HCT116 (cell line): ENCODE measurements around the gene PRKX. TPM values are rescaled to one million over a fixed set of nuclear protein-coding genes. Genes with fewer than 3 reads are reported as not detected.
"Not testable (repeated sequence)": the region's sequence is repeated elsewhere in the genome, so short reads cannot be mapped to it uniquely, and the experiment has no call there.

Source experiments
- ATAC-seq: fragments of 200-7000 bp; cut with Tn5 transposase; 2 replicates; pipeline ENCODE4 v1.9.1; 2020; ENCODE audit warnings: mild to moderate bottlenecking, moderate library complexity
- BruUV-seq: library from RNA; stranded (reverse); fragments of 400-500 nt; replicated peaks from 2 replicates; lab custom pipeline; 2021; lab: Mats Ljungman, UMichigan
- CTCF ChIA-PET: fragments of 300-600 bp; sonication (Branson Sonifier 250); formaldehyde crosslinking; loops from one replicate; lab custom pipeline; 2021; ENCODE audit warnings: antibody characterized with exemption; lab: Charles Lee
- POLR2A ChIA-PET: fragments of 300-600, 350-600 bp; sonication (Branson Sonifier 250); formaldehyde crosslinking; loops from one replicate; lab custom pipeline; 2021; ENCODE audit warnings: antibody characterized with exemption; lab: Charles Lee
- RAD21 ChIA-PET, 2 experiments: fragments of 300-600 bp; sonication (Branson Sonifier 250); formaldehyde crosslinking; loops; one replicate each; lab custom pipeline; 2023; ENCODE audit warnings: low total read pairs in 2 of 2; ENCODE audit not compliant: uncharacterized antibody in 2 of 2, unreplicated experiment in 2 of 2, low non-redundant PET in 1 of 2; lab: Charles Lee
- DNase-seq: peaks from one replicate; pipeline ENCODE4 v3.0.0-alpha.2; 2010; ENCODE audit warnings: low read depth, low spot score
- H2AFZ ChIP-seq: fragments of 200-600 bp; shearing (Covaris generic), sonication (generic); 2 replicates; pipeline ENCODE4 v1.6.1; 2017; ENCODE audit warnings: low read depth, mixed run types, mixed read lengths, antibody characterized with exemption, low read length; ENCODE audit not compliant: poor library complexity, severe bottlenecking
- H3K27ac ChIP-seq: 2 replicates; pipeline ENCODE4 v1.5.1; 2012; ENCODE audit warnings: low read depth, low read length
- H3K27me3 ChIP-seq: fragments of 200-600 bp; sonication (generic); 2 replicates; pipeline ENCODE4 v1.6.1; 2016; ENCODE audit warnings: mixed run types, low read length, mixed read lengths; ENCODE audit not compliant: insufficient read depth
- H3K36me3 ChIP-seq, 2 experiments: fragments of 200-500 bp in 1 of 2; fragments of 200-600 bp in 1 of 2; sonication (Bioruptor generic) in 1 of 2; sonication (generic) in 1 of 2; 2 replicates each; pipeline versions ENCODE4 v1.5.1 to v1.6.1; 2014 to 2016; ENCODE audit warnings: low read length in 2 of 2, inconsistent platforms in 1 of 2, mixed read lengths in 1 of 2, mixed run types in 1 of 2; ENCODE audit not compliant: insufficient read depth in 2 of 2, control insufficient read depth in 1 of 2
- H3K4me1 ChIP-seq, 2 experiments: fragments of 200-600 bp in 1 of 2; sonication (generic) in 1 of 2; 2 replicates each; pipeline versions ENCODE4 v1.5.1 to v1.6.1; 2012 to 2017; ENCODE audit warnings: low read length in 2 of 2, inconsistent platforms in 1 of 2, mild to moderate bottlenecking in 1 of 2, mixed read lengths in 1 of 2, mixed run types in 1 of 2, moderate library complexity in 1 of 2; ENCODE audit not compliant: insufficient read depth in 2 of 2, control insufficient read depth in 1 of 2
- H3K4me2 ChIP-seq: fragments of 200-600 bp; sonication (generic); 2 replicates; pipeline ENCODE4 v1.6.1; 2017; ENCODE audit warnings: mixed run types, low read length, mixed read lengths
- H3K4me3 ChIP-seq, 2 experiments: fragments of 200-600 bp in 1 of 2; sonication (generic) in 1 of 2; replicated peaks in 1 of 2; 2 replicates each; pipeline ENCODE4 v1.5.1; 2011 to 2016; ENCODE audit warnings: low read length in 2 of 2, control low read depth in 1 of 2, low read depth in 1 of 2, mild to moderate bottlenecking in 1 of 2, mixed read lengths in 1 of 2, mixed run types in 1 of 2
- H3K79me2 ChIP-seq: fragments of 200-600 bp; sonication (generic); 2 replicates; pipeline ENCODE4 v1.6.1; 2017; ENCODE audit warnings: mild to moderate bottlenecking, mixed run types, low read length, moderate library complexity, mixed read lengths; ENCODE audit not compliant: insufficient read depth
- H3K9ac ChIP-seq: fragments of 200-600 bp; sonication (generic); 2 replicates; pipeline ENCODE4 v1.6.1; 2016; ENCODE audit warnings: low read length, mixed read lengths
- H3K9me2 ChIP-seq: fragments of 200-600 bp; sonication (generic), shearing (Covaris generic); 2 replicates; pipeline ENCODE4 v1.6.1; 2017; ENCODE audit warnings: mixed run types, mild to moderate bottlenecking, moderate library complexity; ENCODE audit not compliant: insufficient read depth
- H3K9me3 ChIP-seq, 2 experiments: fragments of 200-500 bp in 1 of 2; fragments of 200-600 bp in 1 of 2; sonication (Bioruptor generic) in 1 of 2; sonication (generic) in 1 of 2; 2 replicates each; pipeline ENCODE4 v1.6.1; 2014 to 2017; ENCODE audit warnings: low read length in 2 of 2, mixed read lengths in 2 of 2, inconsistent platforms in 1 of 2, low read depth in 1 of 2, mild to moderate bottlenecking in 1 of 2, mixed run types in 1 of 2, moderate library complexity in 1 of 2; ENCODE audit not compliant: control insufficient read depth in 1 of 2, insufficient read depth in 1 of 2
- H4K20me1 ChIP-seq: fragments of 200-600 bp; sonication (generic), shearing (Covaris generic); 2 replicates; pipeline ENCODE4 v1.6.1; 2017; ENCODE audit warnings: mixed run types, mild to moderate bottlenecking, moderate library complexity; ENCODE audit not compliant: insufficient read depth
- CBX3 ChIP-seq: IDR thresholded peaks from 2 replicates; pipeline ENCODE4 v1.6.1; 2012; ENCODE audit warnings: low read depth
- CEBPB ChIP-seq: IDR thresholded peaks from 2 replicates; pipeline ENCODE4 v1.6.1; 2012; ENCODE audit warnings: low read depth
- EGR1 ChIP-seq: IDR thresholded peaks from 2 replicates; pipeline ENCODE4 v1.6.1; 2012; ENCODE audit warnings: low read depth
- EZH2phosphoT487 ChIP-seq: fragments of 200-600 bp; IDR thresholded peaks from 2 replicates; pipeline ENCODE4 v1.6.1; 2018; ENCODE audit warnings: antibody characterized with exemption, borderline replicate concordance
- JUND ChIP-seq: IDR thresholded peaks from 2 replicates; pipeline ENCODE4 v1.6.1; 2012
- POLR2A ChIP-seq: IDR thresholded peaks from 2 replicates; pipeline ENCODE4 v1.7.0; 2011; ENCODE audit warnings: borderline replicate concordance; ENCODE audit not compliant: insufficient read depth, insufficient read length; ENCODE audit errors: extremely low read depth
- POLR2AphosphoS5 ChIP-seq: IDR thresholded peaks from 2 replicates; pipeline ENCODE4 v1.6.1; 2011; ENCODE audit warnings: mild to moderate bottlenecking, low read depth, low read length, moderate library complexity
- RAD21 ChIP-seq: IDR thresholded peaks from 2 replicates; pipeline ENCODE4 v1.6.1; 2012; ENCODE audit warnings: low read depth, mild to moderate bottlenecking
- SP1 ChIP-seq: IDR thresholded peaks from 2 replicates; pipeline ENCODE4 v1.6.1; 2012; ENCODE audit warnings: low read depth
- TCF7L2 ChIP-seq: IDR thresholded peaks from 2 replicates; pipeline ENCODE4 v1.7.0; 2011; ENCODE audit warnings: borderline replicate concordance, inconsistent platforms; ENCODE audit not compliant: insufficient read depth, insufficient read length; ENCODE audit errors: extremely low read depth
- ZFX ChIP-seq: fragments of 450-650 bp; IDR thresholded peaks from 2 replicates; pipeline ENCODE4 v1.6.1; 2017
- ZNF274 ChIP-seq: fragments of 200-500 bp; sonication (Bioruptor generic); IDR thresholded peaks from 2 replicates; pipeline ENCODE4 v1.6.1; 2014; ENCODE audit warnings: mild to moderate bottlenecking, low read depth, low read length, inconsistent platforms
- intact Hi-C: fragments of 100-400 bp; cut with micrococcal nuclease; formaldehyde crosslinking; loops from 2 replicates; pipeline ENCODE4 v1.10.0; 2022
- total RNA-seq: library from RNA; stranded (reverse); gene quantifications from one replicate; pipeline ENCODE4 v1.2.1, GENCODE V29; 2021; ENCODE audit not compliant: unreplicated experiment
- TF ChIP-seq, protein P1 (sequence below): IDR thresholded peaks from 2 replicates; pipeline ENCODE4 v1.6.1; 2012; ENCODE audit warnings: low read depth

Gene PRKX
- total RNA-seq, 1 experiment from 2014 or later = 26.7 TPM

DNA sequence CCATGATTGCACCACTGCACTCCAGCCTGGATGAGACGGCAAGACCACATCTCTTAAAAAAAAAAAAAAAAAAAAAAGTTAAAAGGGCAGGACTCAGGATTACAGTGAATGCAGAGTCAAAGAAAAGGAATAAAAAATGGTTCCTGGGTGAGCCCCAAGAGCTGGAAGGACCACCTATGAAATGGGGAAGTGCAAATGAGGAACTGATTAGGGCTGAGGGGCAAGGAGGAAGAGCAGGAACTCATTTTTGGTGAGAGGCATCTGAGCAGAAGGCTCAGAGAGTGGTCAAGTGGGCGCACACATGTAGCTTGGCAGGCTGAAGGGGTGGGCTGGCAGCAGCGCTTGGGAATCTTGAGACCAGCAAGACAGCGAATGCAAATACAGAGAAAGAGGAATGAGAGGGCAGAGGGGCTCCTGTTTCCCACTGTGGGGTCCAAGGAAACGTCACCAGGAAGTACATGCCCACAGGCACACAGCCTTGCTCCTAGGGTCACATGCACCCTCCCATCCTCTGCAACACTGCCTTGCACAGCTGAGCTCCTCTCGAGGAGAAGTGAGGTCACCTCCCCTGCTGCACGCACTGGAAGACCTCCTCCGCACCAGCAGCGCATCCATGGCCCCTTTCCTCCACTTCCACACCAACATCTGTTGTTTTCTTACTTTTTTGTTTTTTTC lies 49.7 kb downstream of the PRKX start:
- BruUV-seq, H3K4me2 ChIP-seq, H3K27ac ChIP-seq, ATAC-seq, POLR2A ChIA-PET, H3K9me3 ChIP-seq, H3K9ac ChIP-seq, H2AFZ ChIP-seq, H3K4me3 ChIP-seq, H3K36me3 ChIP-seq, H3K27me3 ChIP-seq, intact Hi-C loops, H3K9me2 ChIP-seq, CTCF ChIA-PET, RAD21 ChIA-PET, H3K79me2 ChIP-seq, H4K20me1 ChIP-seq, DNase-seq, H3K4me1 ChIP-seq: not testable (repeated sequence)

DNA sequence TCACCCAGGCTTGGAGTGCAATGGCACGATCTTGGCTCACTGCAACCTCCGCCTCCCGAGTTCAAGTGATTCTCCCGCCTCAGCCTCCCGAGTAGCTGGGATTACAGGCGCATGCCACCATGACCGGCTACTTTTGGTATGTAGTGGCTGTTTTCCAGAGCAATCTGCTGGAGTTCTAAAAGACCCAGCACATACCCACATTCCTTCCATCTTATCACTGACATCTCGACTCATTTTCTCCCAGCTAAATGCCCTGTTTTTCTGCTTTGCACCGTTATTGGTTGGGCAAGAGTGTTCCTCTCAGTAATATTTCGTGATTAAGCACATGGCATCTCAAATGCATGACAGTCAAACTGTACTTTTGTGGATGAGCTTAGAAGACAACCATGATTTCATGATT lies 53.7 kb downstream of the PRKX start:
- intact Hi-C loops = loop anchor here (10.0 kb wide), 1 partner anchor 135 kb away; no protein-coding TSS in a partner anchor
- no peak for TF ChIP-seq EGR1
- TF ChIP-seq, protein P1, sequence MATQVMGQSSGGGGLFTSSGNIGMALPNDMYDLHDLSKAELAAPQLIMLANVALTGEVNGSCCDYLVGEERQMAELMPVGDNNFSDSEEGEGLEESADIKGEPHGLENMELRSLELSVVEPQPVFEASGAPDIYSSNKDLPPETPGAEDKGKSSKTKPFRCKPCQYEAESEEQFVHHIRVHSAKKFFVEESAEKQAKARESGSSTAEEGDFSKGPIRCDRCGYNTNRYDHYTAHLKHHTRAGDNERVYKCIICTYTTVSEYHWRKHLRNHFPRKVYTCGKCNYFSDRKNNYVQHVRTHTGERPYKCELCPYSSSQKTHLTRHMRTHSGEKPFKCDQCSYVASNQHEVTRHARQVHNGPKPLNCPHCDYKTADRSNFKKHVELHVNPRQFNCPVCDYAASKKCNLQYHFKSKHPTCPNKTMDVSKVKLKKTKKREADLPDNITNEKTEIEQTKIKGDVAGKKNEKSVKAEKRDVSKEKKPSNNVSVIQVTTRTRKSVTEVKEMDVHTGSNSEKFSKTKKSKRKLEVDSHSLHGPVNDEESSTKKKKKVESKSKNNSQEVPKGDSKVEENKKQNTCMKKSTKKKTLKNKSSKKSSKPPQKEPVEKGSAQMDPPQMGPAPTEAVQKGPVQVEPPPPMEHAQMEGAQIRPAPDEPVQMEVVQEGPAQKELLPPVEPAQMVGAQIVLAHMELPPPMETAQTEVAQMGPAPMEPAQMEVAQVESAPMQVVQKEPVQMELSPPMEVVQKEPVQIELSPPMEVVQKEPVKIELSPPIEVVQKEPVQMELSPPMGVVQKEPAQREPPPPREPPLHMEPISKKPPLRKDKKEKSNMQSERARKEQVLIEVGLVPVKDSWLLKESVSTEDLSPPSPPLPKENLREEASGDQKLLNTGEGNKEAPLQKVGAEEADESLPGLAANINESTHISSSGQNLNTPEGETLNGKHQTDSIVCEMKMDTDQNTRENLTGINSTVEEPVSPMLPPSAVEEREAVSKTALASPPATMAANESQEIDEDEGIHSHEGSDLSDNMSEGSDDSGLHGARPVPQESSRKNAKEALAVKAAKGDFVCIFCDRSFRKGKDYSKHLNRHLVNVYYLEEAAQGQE = no peak
- no peak for TF ChIP-seq CBX3
- no peak for TF ChIP-seq JUND
- no peak for TF ChIP-seq POLR2AphosphoS5
- no peak for TF ChIP-seq RAD21
- no peak for TF ChIP-seq CEBPB
- TF ChIP-seq TCF7L2 = no peak
- no peak for TF ChIP-seq SP1
- TF ChIP-seq POLR2A = no peak
- TF ChIP-seq ZNF274 = no peak
- TF ChIP-seq EZH2phosphoT487 = no peak
- no peak for TF ChIP-seq ZFX
- TF ChIP-seq, all 23 proteins: peak for 0
- no peak overlapping the region for H3K9ac ChIP-seq
- POLR2A ChIA-PET = no interaction called here
- H3K27me3 ChIP-seq = no peaks in the 10 kb centered on the region
- no peaks in the 10 kb centered on the region for H3K4me1 ChIP-seq
- no peak overlapping the region for H3K27ac ChIP-seq
- no peaks in the 10 kb centered on the region for H3K36me3 ChIP-seq
- no TSS peak for BruUV-seq
- no peaks in the 10 kb centered on the region for H4K20me1 ChIP-seq
- no peak overlapping the region for H3K4me3 ChIP-seq
- no peak overlapping the region for H2AFZ ChIP-seq
- RAD21 ChIA-PET = no interaction called here
- no peaks in the 10 kb centered on the region for H3K9me2 ChIP-seq
- H3K79me2 ChIP-seq = no peaks in the 10 kb centered on the region
- ATAC-seq = no peak
- no peak for DNase-seq
- CTCF ChIA-PET = no interaction called here
- H3K9me3 ChIP-seq = no peaks in the 10 kb centered on the region
- no peak overlapping the region for H3K4me2 ChIP-seq
